Hematopoietic multipotent progenitor cell (in vitro differentiated cells): ENCODE data around the gene EPB41L5. TPM values are rescaled to one million over a fixed set of nuclear protein-coding genes. Genes with fewer than 3 reads are reported as not detected.

Experiments
- DNase-seq, 3 donors: peaks; one replicate each; pipeline ENCODE4 v3.0.0-alpha.2; 2011 to 2015; ENCODE audit warnings: low read depth in 2 of 3, low spot score in 2 of 3
- total RNA-seq: library from RNA; depleted of rRNA; stranded (reverse); fragments of >200 nt; gene quantifications from one replicate; pipeline ENCODE4 v1.2.3, GENCODE V29; 2012

Gene EPB41L5
- total RNA-seq, 1 donor = 2.2 TPM

DNA sequence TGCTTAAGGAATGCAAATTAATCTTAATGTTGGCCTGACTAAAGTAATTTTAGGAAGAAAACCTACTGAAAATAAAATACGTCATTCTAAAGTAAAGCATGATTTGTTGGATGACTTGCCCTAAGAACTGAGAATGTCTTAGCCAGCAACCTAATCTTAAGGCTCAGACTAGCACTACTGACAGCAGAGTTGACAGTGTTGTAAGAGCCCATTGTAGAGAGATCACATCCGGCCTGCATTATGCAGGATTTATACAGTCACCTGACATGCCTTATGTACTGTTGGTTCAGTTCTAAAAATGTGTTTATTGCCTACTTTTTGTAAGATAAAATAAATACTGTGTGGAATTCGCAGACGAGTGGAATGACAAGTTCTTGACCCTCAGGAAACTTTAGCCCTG is 128.0 kb downstream of the EPB41L5 start:
- no peak for DNase-seq

DNA sequence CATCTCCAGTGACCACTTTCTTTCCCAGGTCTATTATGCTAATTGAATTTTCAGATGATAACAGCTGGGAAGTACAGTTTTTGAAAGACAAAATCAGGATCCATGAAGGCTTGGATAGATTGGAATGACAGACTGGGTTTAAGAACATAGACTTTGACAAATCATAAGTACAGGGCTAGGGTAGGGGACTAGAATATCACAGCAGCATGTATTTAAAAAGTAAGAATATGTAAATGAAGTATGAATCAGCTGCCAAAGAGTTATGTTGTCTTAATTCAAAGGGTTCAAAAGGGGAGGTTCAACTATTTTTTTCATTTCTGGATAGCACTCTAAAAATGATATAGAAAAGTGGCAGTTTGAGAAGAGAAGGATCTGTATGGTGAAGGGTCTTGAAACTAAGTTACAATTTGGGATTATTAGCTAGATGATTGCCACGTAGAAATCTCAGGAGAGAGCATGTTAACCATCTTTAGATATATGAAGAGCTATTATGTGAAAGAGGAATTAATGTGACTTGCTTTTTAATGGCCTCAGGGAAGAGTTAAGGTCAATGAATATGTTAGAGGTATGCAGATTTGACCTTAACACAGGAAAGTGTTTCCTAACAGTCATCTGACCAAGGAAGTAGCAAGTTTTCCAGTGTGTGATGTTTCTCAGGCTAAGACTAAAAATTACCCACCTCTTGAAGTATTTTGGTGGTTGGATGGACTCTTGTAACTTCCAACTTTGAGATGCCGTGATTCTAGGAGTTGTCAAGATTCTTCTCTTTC is 128.6 kb downstream of the EPB41L5 start:
- no peak for DNase-seq

DNA sequence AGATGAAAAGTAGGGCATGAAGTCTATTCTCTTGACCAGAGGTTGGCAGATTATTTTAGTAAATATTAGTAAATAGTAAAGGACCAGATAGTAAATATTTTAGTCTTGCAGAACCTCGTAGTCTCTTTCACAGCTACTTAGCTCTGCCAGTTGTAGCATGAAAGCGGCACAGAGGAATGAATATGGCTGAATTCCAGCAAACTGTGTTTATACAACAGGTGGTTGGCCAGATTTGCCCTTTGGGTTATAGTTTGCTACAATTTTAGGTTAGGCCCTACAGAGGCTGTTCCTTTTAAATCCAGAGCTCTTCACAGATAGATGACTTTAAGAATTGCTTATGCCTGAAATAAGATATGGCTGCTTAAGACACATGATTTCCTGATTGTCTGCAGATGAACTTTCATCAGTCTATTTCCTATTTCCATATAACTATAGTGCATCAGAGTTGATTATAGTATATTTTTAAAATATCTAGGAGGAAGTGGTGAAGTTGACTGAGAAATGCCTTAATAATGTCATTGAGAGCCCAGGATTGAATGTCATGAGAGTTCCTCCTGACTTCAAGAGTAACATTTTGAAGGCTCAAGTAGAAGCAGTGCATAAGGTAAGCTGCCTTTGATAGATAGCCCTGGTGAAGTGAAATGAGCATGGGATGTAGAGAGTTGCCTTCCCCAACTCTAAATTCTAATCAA is 129.8 kb downstream of the EPB41L5 start:
- no peak for DNase-seq

DNA sequence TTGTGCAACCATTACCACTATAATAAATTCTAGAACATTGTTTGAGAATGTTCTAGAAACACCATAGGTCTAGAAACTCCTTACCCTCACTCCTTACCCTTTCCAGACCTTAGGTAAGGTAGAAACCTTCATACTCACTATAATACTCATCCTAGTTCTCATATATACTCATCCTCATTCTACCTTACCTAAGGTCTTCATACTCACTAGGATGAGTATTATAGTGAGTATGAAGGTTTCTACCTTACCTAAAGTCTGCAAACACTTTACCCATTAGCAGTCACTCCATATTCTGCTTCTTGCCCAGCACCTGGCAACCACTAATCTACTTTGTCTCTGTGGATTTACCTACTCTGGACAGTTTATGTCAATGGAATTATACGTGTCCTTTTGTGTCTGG is 135.4 kb downstream of the EPB41L5 start:
- DNase-seq = no peak

DNA sequence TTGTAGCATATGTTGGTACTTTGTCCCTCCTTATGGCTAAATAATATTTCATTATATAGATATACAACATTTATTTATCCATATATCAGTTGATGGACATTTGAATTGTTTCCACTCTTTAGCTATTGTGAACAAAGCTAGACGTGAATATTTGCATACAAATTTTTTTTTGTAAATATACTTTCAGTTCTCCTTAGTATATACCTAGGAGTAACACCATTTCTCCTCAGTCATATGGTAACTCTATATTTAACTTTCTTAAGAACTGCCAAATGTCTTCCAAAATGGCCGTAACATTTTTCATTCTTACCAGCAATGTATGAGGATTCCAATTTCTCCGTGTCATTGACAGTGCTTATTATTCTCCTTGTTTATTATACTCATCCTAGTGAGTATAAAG is 135.8 kb downstream of the EPB41L5 start:
- no peak for DNase-seq

DNA sequence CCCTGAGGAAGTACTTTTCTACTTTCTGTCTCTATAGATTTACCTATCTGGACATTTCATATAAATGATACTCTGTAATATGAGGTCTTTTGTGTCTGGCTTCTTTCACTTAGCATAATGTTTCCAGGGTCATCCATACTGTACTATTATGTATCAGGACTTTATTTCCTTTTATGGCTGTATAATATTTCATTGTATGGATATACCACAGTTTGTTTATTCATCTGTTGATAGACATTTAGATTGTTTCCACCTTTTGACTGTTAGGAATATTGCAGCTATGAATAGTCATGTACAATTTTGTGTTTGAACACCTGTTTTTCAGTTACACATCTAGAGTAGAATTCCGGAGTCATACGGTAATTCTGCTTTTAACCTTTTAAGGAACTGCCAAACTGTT is 136.5 kb downstream of the EPB41L5 start:
- DNase-seq = no peak

DNA sequence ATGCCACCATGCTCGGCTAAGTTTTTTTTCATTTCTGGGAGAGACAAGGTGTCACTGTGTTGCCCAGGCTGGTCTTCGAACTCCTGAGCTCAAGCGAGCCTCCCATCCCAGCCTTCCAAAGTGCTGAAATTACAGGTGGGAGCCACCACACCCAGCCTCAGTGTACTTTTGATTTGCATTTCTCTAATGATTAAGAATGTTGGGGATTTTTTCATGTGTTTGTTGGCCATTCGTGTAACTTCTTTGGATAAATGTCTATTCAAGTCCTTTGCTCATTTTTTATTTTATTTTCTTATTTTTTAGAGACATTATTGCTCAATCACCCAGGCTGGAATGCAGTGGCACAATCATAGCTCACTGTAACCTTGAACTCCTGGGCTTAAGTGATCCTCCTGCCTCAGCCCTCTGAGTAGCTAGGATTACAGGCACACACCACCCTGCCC is 137.2 kb downstream of the EPB41L5 start:
- no peak for DNase-seq

DNA sequence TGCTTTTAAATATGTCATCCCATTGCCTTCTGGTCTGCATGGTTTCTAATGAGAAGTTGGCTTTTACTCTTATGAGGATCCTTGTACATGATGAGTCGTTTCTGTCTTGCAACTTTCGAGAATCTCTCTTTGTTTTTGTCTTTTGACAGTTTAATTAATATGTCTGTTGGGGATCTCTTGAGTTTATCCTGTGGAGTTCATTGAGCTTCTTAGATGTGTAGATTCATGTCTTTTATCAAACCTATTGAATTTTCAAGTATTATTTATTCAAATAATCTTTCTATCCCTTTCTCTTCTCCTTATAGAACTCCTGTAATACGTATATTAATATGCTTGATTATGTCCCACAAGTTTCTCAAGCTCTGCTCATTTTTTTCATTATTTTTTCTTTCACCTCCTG is 142.4 kb downstream of the EPB41L5 start:
- no peak for DNase-seq

DNA sequence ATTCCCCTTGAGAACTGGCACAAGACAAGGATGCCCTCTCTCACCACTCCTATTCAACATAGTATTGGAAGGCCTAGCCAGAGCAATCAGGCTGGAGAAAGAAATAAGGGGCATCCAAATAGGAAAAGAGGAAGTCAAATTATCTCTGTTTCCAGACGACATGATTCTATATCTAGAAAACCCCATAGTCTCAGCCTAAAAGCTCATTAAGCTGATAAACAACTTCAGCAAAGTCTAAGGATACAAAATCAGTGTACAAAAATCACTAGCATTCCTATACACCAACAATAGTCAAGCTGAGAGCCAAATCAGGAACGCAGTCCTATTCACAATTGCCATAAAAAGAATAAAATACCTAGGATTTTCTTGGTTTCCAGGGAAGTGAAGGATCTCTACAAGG is 145.8 kb downstream of the EPB41L5 start:
- DNase-seq = peak in 1 of 3 donors; percentile 31

DNA sequence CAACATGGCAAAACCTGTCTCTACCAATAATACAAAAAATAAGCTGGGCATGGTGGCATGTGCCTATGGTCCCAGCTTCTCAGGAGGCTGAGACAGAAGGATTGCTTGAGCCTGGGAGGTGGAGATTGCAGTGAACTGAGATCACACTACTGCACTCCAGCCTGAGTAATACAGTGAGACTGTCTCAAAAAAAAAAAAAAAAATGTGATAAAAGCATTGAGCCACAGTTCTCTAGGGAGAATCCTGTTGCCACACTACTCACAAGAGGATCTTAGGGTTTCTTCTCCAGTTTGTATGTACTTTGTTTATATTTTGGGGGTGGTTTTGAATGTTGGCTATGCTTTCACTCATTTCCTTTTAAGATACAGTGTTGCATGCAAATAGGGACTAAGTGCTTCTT is 148.3 kb downstream of the EPB41L5 start:
- DNase-seq = no peak

DNA sequence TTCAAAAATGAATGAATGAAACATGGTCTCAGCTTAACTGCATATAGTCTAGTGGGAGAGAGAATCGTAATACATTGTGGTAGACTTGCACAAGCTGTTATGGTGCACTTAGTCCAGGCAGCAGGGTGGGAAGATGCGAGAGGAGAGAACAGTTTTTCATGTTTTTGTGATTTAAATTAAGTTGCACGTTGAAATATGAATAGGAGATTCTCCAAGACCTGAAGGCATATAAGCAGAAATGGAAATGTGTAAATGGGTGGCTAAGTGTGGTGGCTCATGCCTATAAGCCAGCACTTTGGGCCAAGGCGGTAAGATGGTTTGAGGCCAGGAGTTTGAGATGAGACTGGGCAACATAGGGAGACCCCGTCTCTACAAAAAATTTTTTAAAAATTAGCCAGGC is 149.8 kb downstream of the EPB41L5 start:
- no peak for DNase-seq

DNA sequence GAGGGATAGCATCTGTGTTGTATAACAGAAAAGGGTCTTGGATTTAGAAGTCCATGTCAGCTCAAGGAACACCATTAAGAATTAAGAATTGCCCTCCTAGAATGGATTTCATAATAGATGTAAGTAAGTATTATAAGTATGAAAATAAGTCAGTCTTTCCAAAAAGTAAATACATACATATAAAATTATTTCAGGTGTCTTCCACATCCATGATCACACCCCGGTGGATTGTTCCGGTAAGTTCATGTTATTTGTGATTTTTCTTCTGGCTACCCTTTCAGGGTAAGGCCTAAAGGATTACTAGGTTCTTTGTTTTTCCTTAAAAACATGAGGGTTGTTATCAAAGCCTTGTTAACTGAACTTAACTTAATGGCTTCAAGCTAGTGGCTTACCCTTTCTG is 154.4 kb downstream of the EPB41L5 start:
- DNase-seq = no peak

DNA sequence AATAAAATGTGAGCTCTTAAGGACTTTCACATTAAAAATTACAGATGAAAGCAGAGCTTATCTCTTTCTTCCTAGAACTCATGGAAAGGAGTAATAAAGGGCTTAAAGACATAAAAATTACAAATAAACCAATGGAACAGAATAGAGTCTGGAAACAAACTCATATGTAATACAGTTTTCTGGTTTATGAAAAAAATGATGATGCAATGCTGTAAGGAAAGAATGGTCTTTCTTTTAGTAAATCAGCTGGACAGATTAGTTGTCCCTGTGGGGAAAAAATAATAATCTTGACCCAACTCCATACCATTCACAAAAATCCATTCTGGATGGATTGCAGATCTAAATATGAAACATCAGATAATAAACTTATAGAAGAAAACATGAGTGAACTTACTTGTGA is 156.1 kb downstream of the EPB41L5 start:
- no peak for DNase-seq

DNA sequence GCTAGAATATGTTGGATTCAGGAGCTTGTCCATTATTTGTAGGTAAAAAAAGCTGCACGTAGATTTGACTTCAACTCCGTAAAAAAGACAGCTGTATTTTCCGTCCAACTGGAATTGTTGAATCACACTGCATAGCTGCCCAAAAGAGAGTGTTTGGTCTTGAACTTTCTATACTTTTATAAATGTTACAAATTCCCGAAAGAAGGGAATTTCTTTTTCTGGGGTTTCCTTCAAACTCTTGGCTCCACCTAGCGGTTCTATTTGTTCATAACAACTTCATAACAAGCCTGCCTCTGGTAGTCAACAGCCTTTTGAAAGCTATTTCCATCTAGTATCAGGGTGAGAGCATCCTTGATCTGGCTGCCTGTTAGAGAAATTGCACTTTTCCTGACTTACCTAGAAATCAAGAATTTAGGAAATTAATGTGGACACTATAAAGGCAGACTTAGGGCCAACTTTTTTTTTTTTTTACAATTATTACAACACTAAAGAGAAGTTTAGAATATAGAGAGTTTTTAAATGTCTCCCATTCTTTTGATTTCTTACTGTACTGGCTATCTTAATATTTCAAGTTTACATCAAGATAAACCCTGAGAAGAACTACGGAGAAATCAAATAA is 162.2 kb downstream of the EPB41L5 start:
- peak in 2 of 3 donors; percentile 44 to 68 for DNase-seq

DNA sequence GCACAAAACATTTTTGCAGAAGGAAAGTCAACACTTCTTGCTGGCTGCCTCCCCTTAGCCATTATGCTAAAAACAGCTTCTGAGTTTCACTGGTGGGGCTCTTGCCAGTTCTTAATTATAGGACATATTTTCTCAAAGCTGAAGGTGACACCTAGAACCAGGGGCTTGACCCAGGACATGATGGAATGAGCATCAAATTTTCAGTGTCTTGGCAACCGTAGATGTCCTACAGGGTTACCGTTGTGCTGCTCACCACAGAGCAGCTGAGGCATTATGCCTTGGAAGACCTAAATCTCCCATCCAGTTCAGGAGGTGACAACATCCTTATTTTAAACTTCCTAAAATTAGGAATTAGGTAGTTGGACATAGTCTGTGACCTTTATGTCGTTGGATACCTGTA is 163.6 kb downstream of the EPB41L5 start:
- no peak for DNase-seq

DNA sequence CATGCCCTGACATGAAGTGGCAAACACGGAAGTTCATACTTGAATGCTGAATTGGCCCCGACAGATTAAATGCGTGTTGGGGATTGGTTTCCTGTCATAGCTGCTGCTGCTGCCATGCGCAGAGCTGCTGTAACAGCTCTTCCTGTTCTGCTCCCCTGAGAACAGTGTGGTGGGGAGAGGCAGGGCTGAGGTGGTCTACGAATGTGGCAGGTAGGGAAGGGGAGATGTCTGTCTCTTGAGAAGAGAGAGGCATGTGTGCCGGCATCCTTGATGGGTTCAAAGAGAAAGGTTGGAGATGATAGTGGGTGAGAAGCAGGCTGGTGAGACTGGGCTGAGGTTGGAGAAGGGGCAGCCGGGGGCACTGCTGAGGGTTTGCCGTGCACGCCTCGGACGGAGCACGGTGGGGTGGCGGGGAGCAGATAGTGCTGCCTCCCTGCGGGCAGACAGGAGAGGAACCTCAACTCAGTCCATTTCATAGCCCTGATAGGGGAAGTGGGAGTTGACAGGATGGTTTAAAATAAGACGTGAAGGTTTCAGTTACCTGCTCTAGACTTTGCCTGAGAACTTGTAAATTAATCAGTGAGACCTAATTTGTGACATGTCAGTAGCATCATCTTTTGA is 164.2 kb downstream of the EPB41L5 start:
- DNase-seq = peak; percentile 71 to 91 (median 82)

DNA sequence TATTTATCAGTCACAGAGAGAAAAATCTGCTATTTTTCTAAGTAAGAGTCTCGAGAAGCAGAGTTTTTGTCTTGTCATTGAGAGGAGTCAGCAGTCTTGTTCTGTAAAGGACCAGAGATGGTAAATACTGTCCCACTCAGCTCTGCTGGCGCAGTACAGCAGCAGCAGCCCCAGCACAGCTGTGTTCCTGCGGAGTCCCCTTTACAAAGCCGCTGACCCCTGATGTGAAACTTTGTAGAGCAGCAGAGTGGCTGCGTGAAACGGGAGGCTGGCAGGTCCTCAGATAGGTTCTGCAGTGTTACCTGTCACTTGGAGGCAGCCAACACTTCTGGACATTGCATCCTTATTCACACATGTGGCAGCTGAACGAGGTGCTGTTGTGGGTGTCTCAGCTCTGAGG is 165.1 kb downstream of the EPB41L5 start:
- DNase-seq = no peak

DNA sequence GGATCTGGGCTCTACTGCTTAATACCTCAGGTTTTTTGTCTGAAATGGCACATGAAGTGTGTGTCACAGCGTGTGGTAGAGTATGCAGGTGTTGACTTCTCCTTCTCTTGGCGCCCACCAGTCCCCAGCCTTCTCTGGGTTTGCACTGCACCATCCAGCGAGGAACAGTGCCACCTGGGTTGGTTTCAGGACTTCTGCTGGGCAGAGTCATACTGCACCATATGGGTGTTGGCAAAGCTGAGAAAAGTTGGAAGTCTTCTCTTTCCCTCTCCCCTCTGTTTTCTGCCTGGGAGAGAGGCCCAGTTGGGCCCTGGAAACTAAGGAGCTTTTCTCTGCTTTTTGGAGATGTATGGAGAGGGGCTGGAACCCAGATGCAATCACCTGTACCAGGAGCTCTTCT is 166.5 kb downstream of the EPB41L5 start:
- DNase-seq = no peak

DNA sequence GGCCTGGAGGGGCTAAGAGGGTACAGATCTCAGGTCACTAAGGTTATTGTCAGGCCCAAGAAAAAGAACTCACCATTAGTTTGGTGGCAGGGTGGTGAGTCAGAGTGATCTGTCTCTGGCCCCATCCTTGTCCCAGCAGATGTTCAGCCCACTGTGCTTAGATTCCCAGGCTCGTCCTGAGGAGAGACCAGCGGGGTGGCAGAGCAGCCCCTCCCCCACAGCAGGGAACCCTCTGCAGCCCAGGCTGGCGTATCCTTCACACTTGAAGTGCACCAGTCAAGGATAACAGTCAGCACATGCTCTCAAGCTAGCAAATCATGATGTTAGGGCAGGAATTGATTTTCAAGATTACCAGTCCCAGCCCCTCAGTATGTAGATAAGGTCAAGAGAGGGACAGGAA is 167.2 kb downstream of the EPB41L5 start:
- DNase-seq = no peak

DNA sequence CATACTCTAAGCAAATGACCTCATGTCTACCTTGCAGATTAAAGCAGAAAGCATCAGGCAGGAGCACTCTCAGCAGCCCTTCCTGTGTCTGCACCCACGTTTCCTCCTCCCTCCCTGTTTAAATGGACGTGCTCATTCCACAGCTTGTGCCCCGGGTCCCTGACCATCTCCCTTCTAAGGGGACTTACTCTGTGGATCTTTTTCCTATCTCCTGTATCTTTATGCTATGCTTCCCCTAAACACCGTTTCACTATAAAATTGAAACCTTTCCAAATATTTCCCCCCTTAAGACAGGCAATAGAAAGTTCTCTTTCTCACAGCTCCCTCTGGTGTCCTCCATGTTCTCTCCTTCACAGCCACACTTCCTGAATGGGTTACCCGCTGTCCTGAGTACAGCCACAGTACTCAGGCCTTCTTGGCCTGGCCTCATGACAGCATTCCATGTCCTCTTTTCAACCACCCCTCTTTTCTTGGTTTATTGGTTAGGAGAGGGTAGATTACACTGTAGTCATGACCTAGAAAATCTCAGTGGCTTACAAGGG is 169.2 kb downstream of the EPB41L5 start:
- peak in 1 of 3 donors; percentile 32 for DNase-seq

DNA sequence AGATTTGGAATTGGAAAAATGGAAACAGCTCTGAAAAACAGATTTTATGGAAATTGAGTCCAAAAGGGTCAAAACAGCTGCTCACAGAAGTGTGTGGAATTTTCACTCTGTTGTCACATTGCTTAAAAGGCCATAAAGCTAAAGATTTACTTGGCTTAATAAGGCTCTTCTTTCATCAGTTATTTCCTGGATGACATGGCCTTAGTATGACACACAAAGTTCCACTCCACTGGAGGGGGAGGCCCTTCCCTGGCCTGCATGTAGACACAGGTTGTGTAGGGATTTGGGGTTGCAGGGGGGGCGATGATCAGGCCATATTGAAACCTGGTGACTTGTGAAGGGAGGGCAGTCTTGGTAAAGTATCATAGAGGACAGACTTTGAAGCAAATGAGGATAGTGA is 176.3 kb downstream of the EPB41L5 start:
- DNase-seq = no peak
